LNCaP clone FGC (cell line): ENCODE data around the gene SPDYE4.

Experiments
- DNase-seq: peaks from one replicate; pipeline ENCODE4 v3.0.0-alpha.2; 2011; ENCODE audit warnings: low read depth
- H3K4me3 ChIP-seq: 2 replicates; pipeline ENCODE4 v1.5.1; 2011; ENCODE audit warnings: mild to moderate bottlenecking, low read depth, low read length, control low read depth
- TF ChIP-seq, protein P1 (sequence below): IDR thresholded peaks from 2 replicates; pipeline ENCODE4 v1.5.1; 2012; ENCODE audit warnings: mild to moderate bottlenecking; ENCODE audit not compliant: control insufficient read depth, insufficient read depth; ENCODE audit errors: extremely low read depth

Gene SPDYE4

DNA sequence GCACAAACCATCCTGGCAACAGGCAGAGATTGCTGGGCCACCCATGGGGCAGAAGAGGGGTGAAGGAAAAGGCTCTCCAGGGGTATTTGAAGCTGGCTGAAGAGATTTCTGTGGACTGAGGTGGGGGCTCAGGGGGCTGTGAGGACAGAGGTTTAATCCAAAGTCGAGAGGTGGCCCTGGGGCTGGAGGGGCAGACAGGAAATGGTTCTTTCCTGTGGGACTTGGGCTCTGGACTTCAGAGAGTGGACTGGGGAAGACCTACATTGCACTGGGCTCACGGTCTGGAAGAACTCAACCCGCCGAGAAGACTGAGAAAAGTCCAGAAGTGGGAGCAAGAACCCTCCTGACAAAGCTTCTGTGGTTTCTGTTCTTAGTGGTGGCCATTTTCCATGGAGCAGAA lies 16.6 kb downstream of the SPDYE4 start:
- DNase-seq, result no peak
- TF ChIP-seq, protein P1, sequence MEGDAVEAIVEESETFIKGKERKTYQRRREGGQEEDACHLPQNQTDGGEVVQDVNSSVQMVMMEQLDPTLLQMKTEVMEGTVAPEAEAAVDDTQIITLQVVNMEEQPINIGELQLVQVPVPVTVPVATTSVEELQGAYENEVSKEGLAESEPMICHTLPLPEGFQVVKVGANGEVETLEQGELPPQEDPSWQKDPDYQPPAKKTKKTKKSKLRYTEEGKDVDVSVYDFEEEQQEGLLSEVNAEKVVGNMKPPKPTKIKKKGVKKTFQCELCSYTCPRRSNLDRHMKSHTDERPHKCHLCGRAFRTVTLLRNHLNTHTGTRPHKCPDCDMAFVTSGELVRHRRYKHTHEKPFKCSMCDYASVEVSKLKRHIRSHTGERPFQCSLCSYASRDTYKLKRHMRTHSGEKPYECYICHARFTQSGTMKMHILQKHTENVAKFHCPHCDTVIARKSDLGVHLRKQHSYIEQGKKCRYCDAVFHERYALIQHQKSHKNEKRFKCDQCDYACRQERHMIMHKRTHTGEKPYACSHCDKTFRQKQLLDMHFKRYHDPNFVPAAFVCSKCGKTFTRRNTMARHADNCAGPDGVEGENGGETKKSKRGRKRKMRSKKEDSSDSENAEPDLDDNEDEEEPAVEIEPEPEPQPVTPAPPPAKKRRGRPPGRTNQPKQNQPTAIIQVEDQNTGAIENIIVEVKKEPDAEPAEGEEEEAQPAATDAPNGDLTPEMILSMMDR, result no peak
- H3K4me3 ChIP-seq, result no peak overlapping the region

DNA sequence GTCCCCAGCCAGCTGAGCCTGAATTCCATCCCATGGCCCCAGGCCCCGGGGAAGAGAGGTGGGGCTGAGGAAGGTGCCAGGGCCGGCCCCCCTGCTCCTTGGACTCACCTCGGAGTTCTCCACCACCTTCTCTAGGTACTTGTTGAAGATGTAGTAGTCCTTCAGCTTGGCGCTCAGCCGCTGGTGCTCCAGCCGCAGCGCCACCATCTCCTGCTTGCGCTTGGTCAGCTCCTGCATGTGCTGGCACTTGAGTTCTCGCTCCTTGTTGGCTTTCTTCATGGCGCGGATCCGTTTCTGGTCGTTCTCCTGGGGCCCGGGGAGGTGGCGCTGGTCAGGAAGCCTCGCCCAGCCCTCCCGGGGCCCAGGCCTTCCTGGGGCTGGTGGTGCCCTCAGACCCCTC lies 17.0 kb downstream of the SPDYE4 start:
- H3K4me3 ChIP-seq, result no peak overlapping the region
- TF ChIP-seq, protein P1, result no peak
- no peak for DNase-seq

DNA sequence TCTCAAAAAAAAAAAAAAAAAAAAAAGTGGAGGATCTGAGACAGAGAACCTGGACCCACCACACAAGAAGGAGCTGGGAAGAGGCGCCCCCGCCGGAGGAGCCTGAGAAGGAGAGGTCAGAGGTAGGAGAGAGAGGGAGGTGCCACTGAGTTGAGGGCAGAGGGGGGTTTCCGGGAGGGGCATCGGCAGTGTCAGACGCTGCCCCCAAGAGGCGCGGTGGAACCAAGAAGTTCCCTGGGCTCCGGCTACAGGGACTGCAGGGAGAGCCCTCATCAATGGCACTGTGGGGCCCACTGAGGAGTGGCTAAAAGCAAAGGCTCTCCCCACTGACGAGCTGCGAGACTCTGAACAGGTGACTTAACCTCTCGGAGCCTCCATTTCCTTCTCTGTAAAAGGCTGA lies 17.9 kb downstream of the SPDYE4 start:
- DNase-seq, result no peak
- no peak overlapping the region for H3K4me3 ChIP-seq
- TF ChIP-seq, protein P1, result no peak

DNA sequence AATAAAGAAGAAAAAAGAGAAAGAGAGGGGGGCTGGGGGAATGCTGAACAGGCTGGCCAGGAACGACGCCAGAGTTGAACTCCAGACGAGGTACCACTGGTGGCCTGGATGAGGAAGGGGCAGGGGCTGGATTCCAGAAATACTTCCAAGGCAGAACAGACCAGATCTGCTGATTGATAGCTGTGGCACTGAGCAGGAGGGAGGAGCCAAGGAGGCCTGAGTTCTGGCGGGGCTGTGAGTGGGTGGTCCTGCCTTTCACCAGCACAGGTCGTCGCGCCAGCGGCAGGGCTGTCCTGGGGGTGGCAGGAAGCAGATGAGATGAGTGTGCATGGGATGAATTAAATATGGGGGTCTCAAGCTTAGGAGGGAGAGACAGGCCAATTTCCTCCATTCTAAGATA lies 19.2 kb downstream of the SPDYE4 start:
- TF ChIP-seq, protein P1, result no peak
- no peak overlapping the region for H3K4me3 ChIP-seq
- DNase-seq, result no peak

DNA sequence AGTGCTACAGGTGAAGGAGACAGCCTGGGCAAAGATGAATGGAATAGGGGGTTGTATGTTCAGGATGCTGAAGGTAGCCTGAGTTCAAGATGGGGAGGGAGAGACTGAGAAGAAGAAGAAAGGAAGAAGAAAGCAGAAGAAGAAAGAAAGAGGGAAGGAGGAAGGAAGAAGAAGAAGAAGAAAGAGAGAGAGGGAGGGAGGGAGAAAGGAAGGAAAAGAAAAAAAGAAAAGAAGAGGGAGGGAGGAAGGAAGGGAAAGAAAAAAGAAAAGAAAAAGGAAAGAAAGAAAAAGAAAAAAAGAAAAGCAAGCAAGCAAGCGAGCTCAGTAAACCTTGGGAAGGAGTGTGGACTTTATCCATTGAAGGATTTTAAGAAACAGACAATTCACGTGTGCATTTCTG lies 21.6 kb downstream of the SPDYE4 start:
- TF ChIP-seq, protein P1, result no peak
- no peak overlapping the region for H3K4me3 ChIP-seq
- DNase-seq, result no peak

DNA sequence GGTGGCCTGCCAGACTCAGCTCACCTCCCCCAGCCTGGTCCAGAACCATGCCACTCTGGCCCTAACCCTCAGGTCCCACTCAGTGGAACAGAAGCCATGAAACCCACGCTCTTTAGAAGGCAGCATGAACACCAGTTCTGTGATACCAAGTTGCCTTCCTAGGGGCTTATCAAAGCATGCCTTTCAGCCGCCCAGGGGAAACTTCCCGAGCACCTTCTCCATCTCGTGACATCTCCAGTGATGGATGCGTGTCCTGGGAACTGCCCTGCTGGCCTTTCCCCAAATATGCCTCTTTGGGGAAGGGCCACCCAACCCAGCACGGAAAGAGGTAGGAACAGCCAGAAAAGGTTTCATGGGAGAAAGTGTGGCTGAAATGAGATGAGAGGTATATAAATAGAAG lies 22.0 kb downstream of the SPDYE4 start:
- H3K4me3 ChIP-seq, result no peak overlapping the region
- TF ChIP-seq, protein P1, result no peak
- DNase-seq, result no peak

DNA sequence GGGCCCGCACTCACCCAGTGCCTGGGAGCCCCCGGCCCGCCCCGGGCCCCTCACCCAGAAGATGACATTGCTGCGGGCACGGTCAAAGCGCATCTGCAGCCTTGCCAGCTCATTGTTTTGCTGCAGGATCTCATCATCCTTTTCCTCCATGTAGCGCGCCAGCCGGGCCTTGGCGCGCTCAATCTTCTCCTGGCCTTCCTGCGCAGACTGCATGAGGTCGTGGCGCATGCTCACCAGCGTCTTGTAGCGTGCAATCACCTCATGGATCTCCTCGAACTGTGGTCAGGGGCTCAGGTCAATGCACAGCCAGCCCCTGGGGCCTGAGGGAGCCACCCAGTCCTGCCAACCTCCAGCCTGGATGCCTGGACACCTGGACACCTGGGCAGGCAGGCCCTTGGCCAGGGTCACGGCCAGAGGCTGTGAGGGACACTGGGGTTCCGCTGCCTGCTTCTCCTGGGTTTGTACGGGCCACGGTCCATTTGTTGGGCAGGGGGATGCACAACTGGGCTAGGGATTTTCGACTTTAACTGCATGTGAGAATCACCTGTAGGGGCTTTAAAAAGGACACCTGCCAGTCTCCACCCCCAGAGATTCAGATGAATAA lies 22.9 kb downstream of the SPDYE4 start:
- no peak for DNase-seq
- H3K4me3 ChIP-seq, result no peak overlapping the region
- TF ChIP-seq, protein P1, result no peak
